Measurements from ENCODE around the gene HEYL.

Gene HEYL

GRCh38 chr1:39666772-39667171 is 27.3 kb upstream of the HEYL start:
- DNase-seq (ENCODE audit: low spot score), result no peak

GRCh38 chr1:39663559-39663958 is 24.1 kb upstream of the HEYL start:
- no peak for DNase-seq (ENCODE audit: low spot score)

DNA sequence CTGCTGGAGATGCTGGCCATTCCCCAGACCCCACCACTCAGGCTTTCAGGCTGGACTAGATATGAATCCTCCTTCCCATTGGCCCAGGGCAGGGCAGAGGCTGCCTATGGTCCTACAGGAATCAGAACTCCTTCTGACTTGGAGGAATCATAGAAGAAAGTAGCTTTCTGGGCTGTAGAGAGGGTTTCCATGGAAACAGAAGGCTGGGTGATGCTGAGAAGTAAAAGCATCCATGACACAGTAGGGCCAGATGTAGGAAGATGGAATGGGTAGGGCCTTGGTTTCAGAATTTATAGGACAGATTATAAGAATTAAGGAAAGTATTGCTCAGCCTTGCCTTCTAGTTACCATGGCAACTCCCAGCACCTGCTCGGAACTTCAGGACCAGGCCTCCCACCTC is 23.4 kb upstream of the HEYL start:
- no peak for DNase-seq (ENCODE audit: low spot score)

DNA sequence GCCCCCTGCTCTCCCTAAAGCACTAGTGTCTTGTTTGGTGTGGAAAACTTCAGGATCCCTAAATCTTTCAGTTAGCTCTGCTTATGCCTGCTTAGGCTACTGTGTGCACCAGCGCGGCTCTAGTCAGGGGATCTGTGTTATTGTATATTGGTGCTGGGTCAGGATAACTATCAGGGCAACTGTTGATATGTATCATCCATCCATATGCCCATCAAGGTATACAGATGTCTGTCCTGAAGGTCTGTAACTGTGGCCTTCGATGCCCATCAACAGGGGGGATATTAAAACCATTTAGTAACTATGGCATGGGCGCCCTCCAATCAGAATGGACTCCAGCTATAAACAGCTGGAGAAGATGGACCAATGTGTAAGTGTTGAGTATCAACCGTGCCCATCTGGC is 20.1 kb upstream of the HEYL start:
- no peak for DNase-seq (ENCODE audit: low spot score)

GRCh38 chr1:39659110-39659509 is 19.7 kb upstream of the HEYL start:
- no peak for DNase-seq (ENCODE audit: low spot score)

- DNase-seq (ENCODE audit: low spot score), result peak; percentile 73
Observed at GRCh38 chr1:39657923-39658485, 18.6 kb upstream of the HEYL start.

GRCh38 chr1:39657402-39657801 is 18.0 kb upstream of the HEYL start:
- DNase-seq (ENCODE audit: low spot score), result no peak

DNA sequence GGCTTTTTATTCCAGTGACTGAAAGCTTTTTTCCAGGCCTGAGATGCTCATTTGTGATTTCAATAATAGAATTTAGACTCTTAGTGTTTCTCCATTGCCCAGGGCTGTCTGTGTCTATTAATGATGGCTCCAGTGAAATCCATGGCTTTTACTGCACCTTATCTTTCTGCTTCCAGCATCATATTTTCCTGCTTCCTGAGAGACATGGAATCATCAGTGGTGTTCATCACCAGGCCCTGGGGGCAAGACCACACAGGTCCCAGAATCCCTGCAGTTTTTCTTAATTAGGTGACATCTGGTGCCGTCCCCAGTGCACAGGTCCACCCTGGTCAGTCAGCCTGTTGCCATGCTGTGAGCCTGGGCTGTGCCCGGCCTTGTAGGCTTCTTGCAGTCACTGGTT is 16.9 kb upstream of the HEYL start:
- no peak for DNase-seq (ENCODE audit: low spot score)

DNA sequence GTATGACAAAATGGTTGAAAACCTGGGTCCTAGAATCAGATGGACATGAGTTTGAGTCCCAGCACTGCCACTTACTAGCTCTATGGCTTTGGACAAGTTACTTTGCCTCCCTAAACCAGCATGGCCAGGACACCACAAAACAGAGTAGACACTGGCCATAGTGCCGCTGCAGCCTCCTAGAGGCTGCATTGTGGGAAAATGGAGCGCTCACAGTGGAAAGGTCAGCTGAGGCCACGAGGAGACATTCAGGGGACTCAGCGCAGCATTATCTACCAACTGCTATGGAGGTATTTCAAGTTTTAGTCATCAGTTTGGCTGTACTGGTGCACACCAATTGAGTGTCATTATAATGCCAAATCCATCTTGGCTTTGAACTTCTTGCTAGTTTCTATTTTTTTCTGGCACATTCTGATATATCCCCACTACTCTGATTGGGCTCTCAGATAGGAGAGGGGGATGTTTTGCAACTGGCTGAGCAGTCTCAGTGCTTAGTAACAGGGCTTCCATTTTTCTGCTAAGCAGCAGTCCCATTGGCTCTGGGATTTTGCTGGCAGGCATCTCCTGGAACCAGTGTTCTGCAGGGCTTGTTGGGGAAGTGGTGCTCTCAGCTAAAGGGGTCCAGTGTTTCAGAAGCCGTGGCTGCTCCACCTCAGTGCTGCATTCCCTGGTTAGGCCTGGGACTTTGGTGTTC is 16.3 kb upstream of the HEYL start:
- DNase-seq (ENCODE audit: low spot score), result no peak

DNA sequence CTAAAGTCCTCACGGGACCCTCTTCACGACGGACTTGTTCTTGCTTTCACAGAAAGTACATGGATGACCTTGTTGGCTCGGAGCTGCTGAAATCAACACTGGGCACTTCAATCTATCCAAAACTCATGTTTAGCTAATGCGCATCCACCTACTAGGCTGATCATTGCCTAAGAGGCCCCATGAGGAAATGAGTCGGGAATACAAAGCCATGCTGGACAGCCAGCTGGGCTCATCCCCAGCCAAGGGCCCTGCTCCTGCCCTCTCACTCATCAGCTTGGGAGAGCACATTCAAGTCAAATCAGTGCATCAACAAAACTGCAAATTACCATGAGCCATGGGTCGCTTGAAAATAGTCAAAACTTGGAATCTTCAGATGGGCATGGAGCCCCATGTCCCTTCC is 14.8 kb upstream of the HEYL start:
- no peak for DNase-seq (ENCODE audit: low spot score)

- peak; percentile 82 for DNase-seq (ENCODE audit: low spot score)
Observed at GRCh38 chr1:39653546-39654031, 14.1 kb upstream of the HEYL start.

- no peak for DNase-seq (ENCODE audit: low spot score)
Observed at GRCh38 chr1:39652554-39652953, 13.1 kb upstream of the HEYL start.

GRCh38 chr1:39652105-39652504 is 12.7 kb upstream of the HEYL start:
- no peak for DNase-seq (ENCODE audit: low spot score)

- DNase-seq (ENCODE audit: low spot score), result no peak
Observed at GRCh38 chr1:39650431-39650830, 11.0 kb upstream of the HEYL start.

- DNase-seq (ENCODE audit: low spot score), result no peak
Observed at GRCh38 chr1:39649636-39650185, 10.3 kb upstream of the HEYL start.

DNA sequence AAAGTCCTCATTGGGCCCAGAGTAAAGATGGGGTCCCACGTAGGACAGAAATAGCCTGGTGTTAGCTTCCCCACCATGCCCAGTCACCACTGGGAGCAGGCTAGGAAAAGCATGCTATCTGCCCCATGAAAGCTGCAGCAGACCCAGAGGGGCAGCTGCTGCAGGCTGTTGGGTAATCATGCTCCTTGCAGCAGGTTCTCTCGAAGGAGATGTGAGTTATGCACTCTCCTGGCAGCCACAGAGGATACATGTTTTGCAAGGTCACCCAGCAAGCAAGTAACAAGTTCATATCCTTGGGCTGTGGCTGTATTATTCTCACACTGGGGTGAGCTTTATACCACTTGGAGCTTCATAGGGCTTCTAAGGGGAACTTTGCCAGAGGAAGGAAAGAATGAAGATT is 9.1 kb upstream of the HEYL start:
- DNase-seq (ENCODE audit: low spot score), result no peak

DNA sequence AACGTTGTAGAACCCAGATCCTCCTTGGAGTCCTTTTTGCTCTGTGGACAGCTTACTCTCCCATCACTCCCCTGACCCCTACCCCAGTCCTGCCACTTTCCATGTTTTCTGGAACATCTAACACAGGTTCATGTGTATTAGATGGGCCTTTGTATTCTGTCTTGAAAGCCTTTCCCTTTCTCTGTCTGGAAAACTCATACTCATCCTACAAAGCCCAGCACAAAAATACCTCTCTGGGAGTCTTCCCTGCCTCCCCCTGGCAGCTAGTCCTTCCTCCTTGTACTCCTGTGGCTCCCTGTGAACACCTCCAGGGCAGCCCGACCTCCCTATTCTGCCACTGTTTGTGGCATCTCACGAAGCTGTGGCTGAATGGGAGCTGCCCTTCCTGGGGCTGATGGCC is 7.8 kb upstream of the HEYL start:
- DNase-seq (ENCODE audit: low spot score), result no peak

DNA sequence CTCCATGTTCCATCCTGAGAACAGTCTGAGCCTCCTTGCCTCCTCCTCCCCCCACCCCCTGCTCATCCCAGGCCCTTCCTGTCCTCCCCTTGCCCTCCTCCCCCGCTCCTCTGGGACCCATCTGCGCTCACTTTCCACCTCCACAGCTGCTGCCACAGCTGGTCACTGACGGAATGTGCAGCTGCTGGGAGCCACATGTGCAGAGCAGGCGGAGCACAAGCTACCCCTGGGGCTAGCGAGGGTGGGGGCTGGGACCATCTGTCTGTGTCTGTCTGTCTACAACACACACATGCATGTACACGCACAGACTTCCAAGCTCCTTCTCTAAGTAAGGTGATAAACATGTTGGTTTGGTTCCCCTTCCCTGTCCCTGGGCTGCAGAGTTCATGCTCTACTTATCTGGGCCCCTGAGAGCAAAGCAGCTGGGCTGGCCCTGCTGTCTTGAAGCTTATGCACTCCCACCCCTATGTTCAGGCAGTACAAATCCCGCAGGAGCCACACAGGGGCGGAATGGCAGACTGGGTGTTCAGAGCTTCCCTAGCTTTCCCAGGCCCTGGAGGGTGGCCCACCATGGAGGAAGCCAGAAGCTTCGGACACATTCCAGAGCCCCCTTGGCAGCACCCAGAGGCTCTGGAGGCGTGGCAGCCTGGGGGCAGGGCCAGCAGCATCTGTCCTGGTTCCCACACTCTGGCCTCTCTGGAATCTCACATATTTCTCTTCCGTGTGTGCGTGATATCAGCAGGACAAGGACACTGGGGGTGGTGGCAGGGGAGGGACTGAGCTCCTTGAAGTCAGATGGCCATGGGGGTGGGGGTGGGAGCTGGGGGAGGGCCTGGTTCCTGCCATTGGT is 7.0 kb upstream of the HEYL start:
- peak; percentile 74 for DNase-seq (ENCODE audit: low spot score)

- DNase-seq (ENCODE audit: low spot score), result no peak
Observed at GRCh38 chr1:39645411-39646043, 6.1 kb upstream of the HEYL start.

DNA sequence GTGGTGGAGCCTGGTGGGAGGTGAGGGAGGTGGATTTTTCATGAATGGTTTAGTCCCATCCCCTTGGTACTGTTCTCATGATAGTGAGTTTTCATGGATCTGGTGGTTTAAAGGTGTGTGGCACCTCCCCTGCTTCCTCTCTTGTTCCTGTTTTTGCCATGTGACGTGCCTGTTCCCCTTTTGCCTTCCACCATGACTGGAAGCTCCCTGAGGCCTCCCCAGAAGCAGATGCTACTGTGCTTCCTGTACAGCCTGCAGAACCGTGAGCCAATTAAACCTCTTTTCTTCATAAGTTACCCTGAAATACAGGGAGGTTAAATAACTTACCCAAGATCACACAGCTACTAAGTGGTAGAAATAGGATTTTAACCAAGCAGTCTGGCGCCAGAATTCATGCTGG is 4.3 kb upstream of the HEYL start:
- DNase-seq (ENCODE audit: low spot score), result no peak

DNA sequence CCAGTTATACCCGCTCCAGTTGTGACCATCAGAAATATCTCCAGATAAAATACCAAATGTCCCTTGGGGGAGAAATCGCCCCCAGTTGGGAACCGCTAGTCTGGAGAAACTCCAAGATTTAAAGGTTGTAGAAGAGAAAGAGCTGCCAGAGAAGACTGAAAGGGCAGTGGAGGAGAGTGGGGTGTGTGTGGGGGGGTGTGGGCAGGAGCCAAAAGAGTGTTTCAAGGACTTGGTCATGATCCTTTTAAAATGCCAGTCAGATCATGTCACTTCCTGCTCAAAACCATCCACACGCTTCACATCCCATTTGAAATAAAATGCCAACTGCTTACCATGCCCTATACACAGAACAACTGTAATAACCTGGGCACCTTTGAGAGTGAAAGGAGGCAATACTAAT is 3.4 kb upstream of the HEYL start:
- DNase-seq (ENCODE audit: low spot score), result peak; percentile 54

DNA sequence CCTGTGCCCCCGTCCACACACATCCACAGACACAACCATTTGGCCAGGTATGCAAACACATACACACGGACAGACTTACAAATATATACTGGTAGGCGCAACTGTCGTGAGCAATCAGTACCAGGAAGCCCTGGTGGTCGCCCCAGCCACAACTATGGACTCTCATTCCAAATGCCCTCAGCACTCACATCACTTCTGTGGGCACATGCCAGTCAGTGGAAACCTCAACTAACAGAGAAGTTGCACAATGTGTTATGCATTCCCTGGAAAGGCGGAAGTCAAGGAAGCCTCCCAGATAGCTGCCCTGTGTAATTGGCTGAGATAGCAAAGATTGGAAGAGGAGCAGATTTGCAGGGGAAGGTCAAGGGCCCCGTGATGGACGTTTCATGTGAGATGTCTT is 1.4 kb upstream of the HEYL start:
- DNase-seq (ENCODE audit: low spot score), result no peak

DNA sequence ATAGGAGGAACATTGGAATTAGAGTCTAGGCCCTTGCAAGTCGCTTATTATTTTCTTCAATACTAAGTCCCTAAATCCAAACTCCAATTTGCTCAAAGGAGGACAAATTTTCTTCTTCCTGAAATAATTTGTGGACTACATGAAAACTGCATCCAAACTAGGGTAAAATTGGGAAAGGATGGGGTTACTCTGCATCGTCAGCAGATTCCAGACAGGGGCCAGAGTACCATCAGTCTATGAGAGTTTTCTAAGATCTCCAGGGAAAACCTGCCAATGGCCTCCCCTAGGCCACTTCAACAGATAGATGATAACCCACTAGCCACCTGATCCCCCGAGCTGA is 508 bp downstream of the HEYL start:
- no peak for DNase-seq (ENCODE audit: low spot score)

Measured in AG20443 (cell line).